ENCODE data around the gene HINT3.
"Not testable (repeated sequence)": the region's sequence is repeated elsewhere in the genome, so short reads cannot be mapped to it uniquely, and the experiment has no call there.

Gene HINT3

DNA sequence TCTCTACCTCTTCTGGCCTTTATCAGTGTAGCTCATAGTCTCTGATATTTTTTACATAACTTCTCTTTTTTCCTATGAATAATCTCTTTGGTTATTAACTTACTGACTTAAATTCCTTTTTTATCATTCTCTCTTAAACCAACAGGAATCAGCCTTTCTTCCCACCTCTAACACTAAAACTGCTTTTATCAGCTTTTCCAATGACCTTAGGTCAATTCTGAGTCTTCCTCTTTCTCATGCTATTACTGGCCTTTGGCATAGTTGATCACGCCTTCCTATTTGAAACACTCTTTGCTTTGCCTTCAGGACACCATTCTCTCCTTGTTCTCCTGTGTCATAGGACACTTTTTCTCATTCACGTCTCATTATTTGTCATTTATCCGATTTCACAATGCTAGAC is 8.1 kb upstream of the HINT3 start:
- peaks cover 1% of the 10 kb centered on the region for H3K79me1 ChIP-seq (ENCODE audit: low read length)
- no peak overlapping the region for H4K91ac ChIP-seq (ENCODE audit: low read depth, low read length)
- H3K4ac ChIP-seq (ENCODE audit: low read depth, low read length) = no peak overlapping the region
- no peak overlapping the region for H3K4me3 ChIP-seq (ENCODE audit: low read depth, low read length)
- H3K27me3 ChIP-seq (ENCODE audit: insufficient read depth, low read length) = no peaks in the 10 kb centered on the region
- no peak overlapping the region for H2AK5ac ChIP-seq (ENCODE audit: low read length)
- no peak overlapping the region for H3K27ac ChIP-seq (ENCODE audit: low read depth, low read length)
- no peak overlapping the region for H2BK12ac ChIP-seq (ENCODE audit: low read length)
- H3K79me2 ChIP-seq (ENCODE audit: control insufficient read depth, insufficient read depth, low read length, poor library complexity) = no peaks in the 10 kb centered on the region
- no CpG with 5 or more reads among the region's 3 CpGs for WGBS (ENCODE audit: extremely low coverage, insufficient coverage, insufficient read length)
- no peak overlapping the region for H4K12ac ChIP-seq (ENCODE audit: low read depth, low read length)
- H3K18ac ChIP-seq (ENCODE audit: low read length) = no peak overlapping the region
- H2BK5ac ChIP-seq (ENCODE audit: low read depth, low read length, poor library complexity) = no peak overlapping the region
- H2BK120ac ChIP-seq (ENCODE audit: insufficient read depth, low read length, poor library complexity) = no peak overlapping the region
- H4K8ac ChIP-seq (ENCODE audit: low read depth, low read length) = no peak overlapping the region
- no peak overlapping the region for H3K23ac ChIP-seq (ENCODE audit: low read length)
- H3K9ac ChIP-seq (ENCODE audit: low read length) = no peak overlapping the region
- no peaks in the 10 kb centered on the region for H3K36me3 ChIP-seq (ENCODE audit: control insufficient read depth in 1 of 2, insufficient read depth in 2 of 2, low read length in 2 of 2)
- peaks cover 0 to 2% of the 10 kb centered on the region in 2 experiments for H3K4me1 ChIP-seq (ENCODE audit: control insufficient read depth in 1 of 2, insufficient read depth in 2 of 2, low read length in 2 of 2)
- H3K9me3 ChIP-seq (ENCODE audit: insufficient read depth, low read depth, low read length) = no peaks in the 10 kb centered on the region
- no peak overlapping the region for H2AFZ ChIP-seq (ENCODE audit: insufficient read depth, low read length, poor library complexity)
- no peak overlapping the region for H3K4me2 ChIP-seq (ENCODE audit: low read length)
- no peak overlapping the region for H3K14ac ChIP-seq (ENCODE audit: low read length)
- DNase-seq = no peak

DNA sequence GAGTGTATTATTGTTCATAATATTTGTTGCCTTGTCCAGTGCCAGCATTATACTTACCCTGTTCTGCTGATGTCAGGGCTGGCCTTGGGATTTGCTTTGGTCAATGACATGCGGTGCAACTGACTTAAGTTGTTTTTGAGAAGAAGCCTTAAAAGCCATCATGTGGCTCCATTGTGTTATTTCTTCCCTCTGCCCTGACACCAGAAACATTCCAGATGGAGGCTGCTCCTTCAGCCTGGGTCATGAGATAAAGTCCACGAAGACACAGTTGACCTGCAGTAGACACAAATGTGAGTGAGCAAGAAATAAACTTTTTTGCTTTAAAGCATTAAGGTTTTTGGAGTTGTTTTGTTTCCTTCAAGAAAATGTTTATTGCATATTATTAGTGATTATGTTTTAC is 7.5 kb upstream of the HINT3 start:
- Histone ChIP-seq H3K36me3 (ENCODE audit: control insufficient read depth in 1 of 2, insufficient read depth in 2 of 2, low read length in 2 of 2) (no peaks in the 10 kb centered on the region), H3K23ac (ENCODE audit: low read length) (no peak overlapping the region), H4K12ac (ENCODE audit: low read depth, low read length) (no peak overlapping the region), H3K9me3 (ENCODE audit: insufficient read depth, low read depth, low read length) (no peaks in the 10 kb centered on the region), H3K4me1 (ENCODE audit: control insufficient read depth in 1 of 2, insufficient read depth in 2 of 2, low read length in 2 of 2) (peaks cover 0 to 2% of the 10 kb centered on the region in 2 experiments), H2AFZ (ENCODE audit: insufficient read depth, low read length, poor library complexity) (no peak overlapping the region), H3K9ac (ENCODE audit: low read length) (no peak overlapping the region), H3K4me3 (ENCODE audit: low read depth, low read length) (no peak overlapping the region), H3K4ac (ENCODE audit: low read depth, low read length) (no peak overlapping the region), H2BK120ac (ENCODE audit: insufficient read depth, low read length, poor library complexity) (no peak overlapping the region), H4K8ac (ENCODE audit: low read depth, low read length) (no peak overlapping the region), H3K27ac (ENCODE audit: low read depth, low read length) (no peak overlapping the region), H4K91ac (ENCODE audit: low read depth, low read length) (no peak overlapping the region), H2BK5ac (ENCODE audit: low read depth, low read length, poor library complexity) (no peak overlapping the region), H3K18ac (ENCODE audit: low read length) (no peak overlapping the region), H3K27me3 (ENCODE audit: insufficient read depth, low read length) (no peaks in the 10 kb centered on the region), H2AK5ac (ENCODE audit: low read length) (no peak overlapping the region), H3K4me2 (ENCODE audit: low read length) (no peak overlapping the region), H3K79me2 (ENCODE audit: control insufficient read depth, insufficient read depth, low read length, poor library complexity) (no peaks in the 10 kb centered on the region), H3K79me1 (ENCODE audit: low read length) (peaks cover 1% of the 10 kb centered on the region), H3K14ac (ENCODE audit: low read length) (no peak overlapping the region), H2BK12ac (ENCODE audit: low read length) (no peak overlapping the region)
- no CpG with 5 or more reads among the region's 2 CpGs for WGBS (ENCODE audit: extremely low coverage, insufficient coverage, insufficient read length)
- no peak for DNase-seq

DNA sequence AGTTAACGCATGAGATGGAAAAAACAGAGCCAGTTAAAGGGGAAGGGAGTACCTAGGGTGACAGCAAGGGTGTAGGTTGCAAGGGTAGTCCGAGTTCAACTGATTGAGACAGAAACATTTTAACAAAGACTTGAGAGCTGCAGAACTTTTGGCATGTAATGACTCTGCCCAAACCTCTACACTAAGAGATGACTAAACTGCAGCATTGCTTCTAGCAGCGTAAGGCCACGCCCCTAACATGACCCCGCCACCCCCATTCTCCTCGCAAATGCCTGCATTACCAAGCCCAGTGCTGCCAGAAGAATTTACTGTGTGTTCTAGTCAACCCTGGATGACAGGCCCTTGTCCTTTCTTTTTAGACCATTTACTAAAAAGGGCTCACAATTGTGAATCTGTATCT is 6.3 kb upstream of the HINT3 start:
- H3K27ac ChIP-seq (ENCODE audit: low read depth, low read length) = no peak overlapping the region
- no CpG with 5 or more reads among the region's 6 CpGs for WGBS (ENCODE audit: extremely low coverage, insufficient coverage, insufficient read length)
- DNase-seq = peak; percentile 38 to 40

DNA sequence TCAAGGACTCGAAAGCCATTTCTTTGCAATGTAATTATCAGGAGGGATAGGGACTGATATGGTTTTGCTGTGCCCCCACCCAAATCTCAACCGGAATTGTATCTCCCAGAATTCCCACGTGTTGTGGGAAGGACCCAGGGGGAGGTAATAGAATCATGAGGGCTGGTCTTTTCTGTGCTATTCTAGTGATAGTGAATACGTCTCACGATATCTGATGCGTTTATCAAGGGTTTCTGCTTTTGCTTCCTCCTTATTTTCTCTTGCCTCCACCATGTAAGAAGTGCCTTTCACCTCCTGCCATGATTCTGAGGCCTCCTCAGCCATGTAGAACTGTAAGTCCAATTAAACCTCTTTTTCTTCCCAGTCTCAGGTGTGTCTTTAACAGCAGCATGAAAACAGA is 5.9 kb upstream of the HINT3 start:
- H3K79me2 ChIP-seq (ENCODE audit: control insufficient read depth, insufficient read depth, low read length, poor library complexity); H3K9ac ChIP-seq (ENCODE audit: low read length); H2AK5ac ChIP-seq (ENCODE audit: low read length); DNase-seq; H3K27me3 ChIP-seq (ENCODE audit: insufficient read depth, low read length); H3K36me3 ChIP-seq (ENCODE audit: control insufficient read depth in 1 of 2, insufficient read depth in 2 of 2, low read length in 2 of 2); H3K4me3 ChIP-seq (ENCODE audit: low read depth, low read length); H3K4me2 ChIP-seq (ENCODE audit: low read length); H3K18ac ChIP-seq (ENCODE audit: low read length); H2AFZ ChIP-seq (ENCODE audit: insufficient read depth, low read length, poor library complexity); H3K27ac ChIP-seq (ENCODE audit: low read depth, low read length); H4K8ac ChIP-seq (ENCODE audit: low read depth, low read length); H3K9me3 ChIP-seq (ENCODE audit: insufficient read depth, low read depth, low read length); H3K79me1 ChIP-seq (ENCODE audit: low read length); H2BK12ac ChIP-seq (ENCODE audit: low read length); H3K23ac ChIP-seq (ENCODE audit: low read length); H2BK5ac ChIP-seq (ENCODE audit: low read depth, low read length, poor library complexity); H4K12ac ChIP-seq (ENCODE audit: low read depth, low read length); H2BK120ac ChIP-seq (ENCODE audit: insufficient read depth, low read length, poor library complexity); H3K4ac ChIP-seq (ENCODE audit: low read depth, low read length); H3K4me1 ChIP-seq (ENCODE audit: control insufficient read depth in 1 of 2, insufficient read depth in 2 of 2, low read length in 2 of 2); H3K14ac ChIP-seq (ENCODE audit: low read length); H4K91ac ChIP-seq (ENCODE audit: low read depth, low read length): not testable (repeated sequence)
- no CpG with 5 or more reads among the region's 6 CpGs for WGBS (ENCODE audit: extremely low coverage, insufficient coverage, insufficient read length)

More for the DNA sequence above, 6.3 kb upstream of the HINT3 start:
- H3K14ac ChIP-seq (ENCODE audit: low read length) = no peak overlapping the region
- H2BK12ac ChIP-seq (ENCODE audit: low read length) = no peak overlapping the region
- H3K4me2 ChIP-seq (ENCODE audit: low read length) = no peak overlapping the region
- H4K12ac ChIP-seq (ENCODE audit: low read depth, low read length) = no peak overlapping the region
- H3K79me1 ChIP-seq (ENCODE audit: low read length) = peaks cover 1% of the 10 kb centered on the region
- no peak overlapping the region for H3K9ac ChIP-seq (ENCODE audit: low read length)
- no peak overlapping the region for H3K18ac ChIP-seq (ENCODE audit: low read length)
- H4K91ac ChIP-seq (ENCODE audit: low read depth, low read length) = no peak overlapping the region
- no peaks in the 10 kb centered on the region for H3K27me3 ChIP-seq (ENCODE audit: insufficient read depth, low read length)
- H3K36me3 ChIP-seq (ENCODE audit: control insufficient read depth in 1 of 2, insufficient read depth in 2 of 2, low read length in 2 of 2) = no peaks in the 10 kb centered on the region
- no peak overlapping the region for H4K8ac ChIP-seq (ENCODE audit: low read depth, low read length)
- no peak overlapping the region for H2AFZ ChIP-seq (ENCODE audit: insufficient read depth, low read length, poor library complexity)
- no peaks in the 10 kb centered on the region for H3K79me2 ChIP-seq (ENCODE audit: control insufficient read depth, insufficient read depth, low read length, poor library complexity)
- H2BK120ac ChIP-seq (ENCODE audit: insufficient read depth, low read length, poor library complexity) = no peak overlapping the region
- no peaks in the 10 kb centered on the region for H3K9me3 ChIP-seq (ENCODE audit: insufficient read depth, low read depth, low read length)
- peaks cover 0 to 2% of the 10 kb centered on the region in 2 experiments for H3K4me1 ChIP-seq (ENCODE audit: control insufficient read depth in 1 of 2, insufficient read depth in 2 of 2, low read length in 2 of 2)
- no peak overlapping the region for H2BK5ac ChIP-seq (ENCODE audit: low read depth, low read length, poor library complexity)
- H3K23ac ChIP-seq (ENCODE audit: low read length) = no peak overlapping the region
- no peak overlapping the region for H3K4me3 ChIP-seq (ENCODE audit: low read depth, low read length)
- no peak overlapping the region for H2AK5ac ChIP-seq (ENCODE audit: low read length)
- H3K4ac ChIP-seq (ENCODE audit: low read depth, low read length) = no peak overlapping the region
